ENCODE results near the gene PKM. TPM values are rescaled to one million over a fixed set of nuclear protein-coding genes. Genes with fewer than 3 reads are reported as not detected.
A peak's percentile ranks its signal among the peaks of the same experiment; 100 is the strongest.

The PKM gene
- total and polyA plus RNA-seq, 9 of the 15 experiments (the other 6 are each of a cell fraction or from before 2014, with no cell fraction given) = 140 to 825 (median 383) TPM

GRCh38 chr15:72272213-72272996 lies 41.4 kb upstream of the PKM start, which contains the start of gene PARP6 (continued):
- TF ChIP-seq, protein P1, sequence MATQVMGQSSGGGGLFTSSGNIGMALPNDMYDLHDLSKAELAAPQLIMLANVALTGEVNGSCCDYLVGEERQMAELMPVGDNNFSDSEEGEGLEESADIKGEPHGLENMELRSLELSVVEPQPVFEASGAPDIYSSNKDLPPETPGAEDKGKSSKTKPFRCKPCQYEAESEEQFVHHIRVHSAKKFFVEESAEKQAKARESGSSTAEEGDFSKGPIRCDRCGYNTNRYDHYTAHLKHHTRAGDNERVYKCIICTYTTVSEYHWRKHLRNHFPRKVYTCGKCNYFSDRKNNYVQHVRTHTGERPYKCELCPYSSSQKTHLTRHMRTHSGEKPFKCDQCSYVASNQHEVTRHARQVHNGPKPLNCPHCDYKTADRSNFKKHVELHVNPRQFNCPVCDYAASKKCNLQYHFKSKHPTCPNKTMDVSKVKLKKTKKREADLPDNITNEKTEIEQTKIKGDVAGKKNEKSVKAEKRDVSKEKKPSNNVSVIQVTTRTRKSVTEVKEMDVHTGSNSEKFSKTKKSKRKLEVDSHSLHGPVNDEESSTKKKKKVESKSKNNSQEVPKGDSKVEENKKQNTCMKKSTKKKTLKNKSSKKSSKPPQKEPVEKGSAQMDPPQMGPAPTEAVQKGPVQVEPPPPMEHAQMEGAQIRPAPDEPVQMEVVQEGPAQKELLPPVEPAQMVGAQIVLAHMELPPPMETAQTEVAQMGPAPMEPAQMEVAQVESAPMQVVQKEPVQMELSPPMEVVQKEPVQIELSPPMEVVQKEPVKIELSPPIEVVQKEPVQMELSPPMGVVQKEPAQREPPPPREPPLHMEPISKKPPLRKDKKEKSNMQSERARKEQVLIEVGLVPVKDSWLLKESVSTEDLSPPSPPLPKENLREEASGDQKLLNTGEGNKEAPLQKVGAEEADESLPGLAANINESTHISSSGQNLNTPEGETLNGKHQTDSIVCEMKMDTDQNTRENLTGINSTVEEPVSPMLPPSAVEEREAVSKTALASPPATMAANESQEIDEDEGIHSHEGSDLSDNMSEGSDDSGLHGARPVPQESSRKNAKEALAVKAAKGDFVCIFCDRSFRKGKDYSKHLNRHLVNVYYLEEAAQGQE (IDR thresholded peaks at IDR 0.05; ENCODE audit: borderline replicate concordance) = peak; percentile 82
- TF ChIP-seq, protein P1 (CRISPR knock-in tag; IDR thresholded peaks at IDR 0.05; ENCODE audit: low read depth) = 0 out of 2 replicates have a peak, but pooled peaks have one; percentile 49
- TF ChIP-seq CBX8 (IDR thresholded peaks at IDR 0.05; ENCODE audit: borderline replicate concordance, extremely low read depth, low read depth, low read length, poor library complexity, severe bottlenecking) (no peak), ZNF717 (CRISPR knock-in tag; IDR thresholded peaks at IDR 0.05) (no peak), CC2D1A (IDR thresholded peaks at IDR 0.05) (peak; percentile 93), POLR3G (IDR thresholded peaks at IDR 0.05; ENCODE audit: extremely low read depth, insufficient read length, insufficient replicate concordance) (no peak), PHB2 (IDR thresholded peaks at IDR 0.05; ENCODE audit: low read depth) (no peak), GTF2F1 (IDR thresholded peaks at IDR 0.05; ENCODE audit: low read depth, low read length) (no peak), CBX3 (IDR thresholded peaks at IDR 0.05; ENCODE audit: borderline replicate concordance in 1 of 2, low read length in 2 of 2) (peak in 1 of 2 experiments; percentile 56; a peak in 1 of 3 replicates), AFF1 (IDR thresholded peaks at IDR 0.05; ENCODE audit: low read depth in 1 of 2, partially characterized antibody in 2 of 2) (no peak), KLF16 (IDR thresholded peaks at IDR 0.05) (no peak), TGIF2 (CRISPR knock-in tag; IDR thresholded peaks at IDR 0.05) (no peak)
- TF ChIP-seq, protein P2, sequence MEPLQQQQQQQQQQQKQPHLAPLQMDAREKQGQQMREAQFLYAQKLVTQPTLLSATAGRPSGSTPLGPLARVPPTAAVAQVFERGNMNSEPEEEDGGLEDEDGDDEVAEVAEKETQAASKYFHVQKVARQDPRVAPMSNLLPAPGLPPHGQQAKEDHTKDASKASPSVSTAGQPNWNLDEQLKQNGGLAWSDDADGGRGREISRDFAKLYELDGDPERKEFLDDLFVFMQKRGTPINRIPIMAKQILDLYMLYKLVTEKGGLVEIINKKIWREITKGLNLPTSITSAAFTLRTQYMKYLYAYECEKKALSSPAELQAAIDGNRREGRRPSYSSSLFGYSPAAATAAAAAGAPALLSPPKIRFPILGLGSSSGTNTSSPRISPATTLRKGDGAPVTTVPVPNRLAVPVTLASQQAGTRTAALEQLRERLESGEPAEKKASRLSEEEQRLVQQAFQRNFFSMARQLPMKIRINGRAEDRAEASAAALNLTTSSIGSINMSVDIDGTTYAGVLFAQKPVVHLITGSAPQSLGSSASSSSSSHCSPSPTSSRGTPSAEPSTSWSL (CRISPR knock-in tag; IDR thresholded peaks at IDR 0.05; ENCODE audit: borderline replicate concordance) = no peak
